DLD1 (cell line): ENCODE measurements around the gene CCDC198.

Experiments used
- in situ Hi-C: cut with HindIII; loops from 2 replicates; pipeline ENCODE4 v1.10.0; 2017; ENCODE audit warnings: low sequenced_read_pairs

Gene CCDC198, protein sequence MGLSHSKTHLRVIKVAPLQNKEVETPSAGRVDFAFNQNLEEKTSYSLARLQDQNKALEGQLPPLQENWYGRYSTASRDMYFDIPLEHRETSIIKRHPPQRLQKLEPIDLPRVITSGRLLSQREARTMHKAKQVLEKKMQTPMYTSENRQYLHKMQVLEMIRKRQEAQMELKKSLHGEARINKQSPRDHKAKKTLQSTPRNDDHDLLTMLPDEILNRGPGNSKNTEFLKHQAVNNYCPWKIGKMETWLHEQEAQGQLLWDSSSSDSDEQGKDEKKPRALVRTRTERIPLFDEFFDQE

DNA sequence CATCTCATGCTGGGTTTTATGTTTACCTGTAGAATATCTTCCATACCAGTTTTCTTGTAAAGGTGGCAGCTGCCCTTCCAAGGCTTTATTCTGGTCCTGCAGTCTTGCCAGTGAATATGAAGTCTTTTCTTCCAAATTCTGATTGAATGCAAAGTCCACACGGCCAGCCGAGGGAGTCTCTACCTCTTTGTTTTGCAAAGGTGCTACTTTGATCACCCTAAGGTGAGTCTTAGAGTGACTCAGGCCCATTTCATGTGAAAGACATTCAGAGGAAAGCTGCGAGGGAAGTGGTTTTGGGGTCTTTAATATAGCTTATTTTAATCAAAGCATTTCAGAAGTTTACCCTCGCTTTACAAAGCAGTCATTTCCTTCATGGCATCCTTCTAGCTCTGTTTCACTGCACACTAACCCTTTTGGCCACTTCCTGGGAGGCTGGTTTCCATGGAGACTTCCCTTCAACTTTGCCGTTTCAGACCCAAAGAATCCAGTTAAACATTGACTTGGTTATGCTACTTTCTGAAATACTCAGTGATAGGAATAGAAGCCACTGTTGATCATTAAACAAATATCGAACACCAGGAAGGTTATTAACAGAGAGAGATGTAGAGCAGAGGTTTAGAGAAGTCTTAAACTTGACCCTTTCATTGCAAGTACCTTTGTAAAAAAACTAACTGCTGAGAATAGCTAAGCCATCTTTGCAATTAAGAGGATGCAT, at the start of gene CCDC198:
CCDC198 (minus strand) TSS at position 391 of the 715 bp plus-strand sequence; CDS start at position 249, 142 bp downstream.
- in situ Hi-C loops: no loop called here

DNA sequence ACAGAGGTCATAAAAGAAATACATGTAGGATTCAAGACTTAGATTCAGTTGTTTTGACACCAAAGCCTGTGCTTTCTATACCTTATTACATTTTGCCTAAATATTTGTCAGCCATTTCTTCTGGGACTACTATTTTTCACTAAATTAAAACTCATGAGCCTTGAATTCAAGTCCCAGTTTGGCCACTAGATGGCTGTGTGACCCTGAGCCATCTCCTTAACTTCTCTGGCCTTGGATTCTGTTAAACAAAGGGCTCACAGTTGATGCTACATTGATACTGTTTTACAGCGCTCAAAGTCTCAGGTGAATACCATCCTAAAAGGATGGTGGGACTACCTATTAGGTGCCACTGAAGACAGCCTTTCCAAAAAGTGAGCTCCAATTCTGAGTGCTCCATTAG, 39.6 kb upstream of the CCDC198 start:
- in situ Hi-C loops: no loop called here

DNA sequence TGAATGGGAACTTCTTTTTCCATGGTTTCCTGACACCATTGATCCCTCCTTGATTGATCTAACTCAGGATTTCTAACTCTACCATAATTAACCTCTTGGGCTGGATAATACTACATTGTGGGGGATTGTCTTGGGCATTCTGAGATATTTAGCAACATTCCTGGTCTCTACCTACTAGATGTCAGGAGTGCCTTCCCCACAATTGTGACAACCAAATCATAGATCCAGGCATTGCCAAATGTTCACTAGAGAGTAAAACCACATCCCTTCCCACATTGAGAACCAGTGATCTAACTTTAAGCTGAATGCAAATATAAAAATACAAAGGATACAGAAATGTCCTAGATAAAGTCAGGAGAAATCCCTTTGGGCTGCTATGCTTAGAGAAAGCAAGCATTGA, 36.9 kb upstream of the CCDC198 start:
- in situ Hi-C loops: no loop called here

DNA sequence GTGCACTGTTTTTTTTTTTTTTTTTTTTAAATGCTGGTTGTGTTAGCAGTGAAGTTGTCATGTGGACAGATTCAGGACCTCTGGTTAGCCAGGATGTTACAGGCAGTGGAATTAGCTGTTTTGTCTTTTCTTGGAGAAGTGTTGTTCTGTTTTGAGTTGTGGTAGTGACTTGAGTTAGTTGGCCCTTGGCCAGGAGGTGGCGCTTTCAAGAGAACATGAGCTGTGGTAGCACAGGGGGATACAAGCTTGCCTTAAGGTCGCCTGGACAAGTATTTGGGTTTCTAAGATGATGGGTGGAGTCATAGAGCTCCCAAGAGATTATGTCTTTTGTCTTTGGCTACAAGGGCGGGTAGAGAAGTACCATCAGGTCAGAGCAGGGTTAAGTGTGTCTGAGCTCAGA, 33.3 kb upstream of the CCDC198 start:
- in situ Hi-C loops: no loop called here

DNA sequence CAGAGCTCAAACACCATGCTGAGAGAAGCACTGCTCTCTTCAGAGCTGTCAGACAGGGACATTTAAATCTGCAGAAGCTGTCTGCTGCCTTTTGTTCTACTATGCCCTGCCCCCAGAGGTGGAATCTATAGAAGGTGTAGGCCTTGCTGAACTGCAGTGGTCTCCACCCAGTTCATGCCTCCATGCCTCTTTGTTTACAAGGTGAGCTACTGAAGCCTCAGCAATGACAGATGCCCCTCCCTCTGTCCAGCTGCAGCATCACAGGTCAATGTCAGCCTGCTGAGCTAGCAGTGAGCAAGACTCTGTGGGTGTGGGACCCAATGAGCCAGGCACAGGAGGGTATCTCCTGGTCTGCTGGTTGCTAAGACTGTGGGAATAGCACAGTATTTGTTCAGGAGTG, 25.4 kb upstream of the CCDC198 start:
- in situ Hi-C loops: no loop called here

DNA sequence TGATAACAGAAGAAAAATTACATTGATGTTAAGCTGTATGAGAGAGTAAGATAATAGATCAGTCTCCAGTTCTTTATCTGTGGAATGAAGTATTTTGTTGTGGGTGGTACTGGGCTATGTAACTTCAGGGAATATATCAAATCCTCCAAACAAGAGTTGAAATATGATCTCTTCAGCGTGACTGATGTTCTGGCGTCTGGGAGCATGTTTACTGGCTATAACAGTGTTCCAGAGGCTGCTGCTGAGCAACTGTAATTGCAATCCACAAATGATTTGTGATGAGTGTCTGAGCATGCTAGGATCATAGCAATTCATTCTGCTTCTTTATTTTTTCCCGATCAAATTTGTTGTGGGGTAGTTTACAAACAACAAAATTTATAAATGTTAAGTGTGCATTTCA, 18.6 kb upstream of the CCDC198 start:
- in situ Hi-C loops: no loop called here

DNA sequence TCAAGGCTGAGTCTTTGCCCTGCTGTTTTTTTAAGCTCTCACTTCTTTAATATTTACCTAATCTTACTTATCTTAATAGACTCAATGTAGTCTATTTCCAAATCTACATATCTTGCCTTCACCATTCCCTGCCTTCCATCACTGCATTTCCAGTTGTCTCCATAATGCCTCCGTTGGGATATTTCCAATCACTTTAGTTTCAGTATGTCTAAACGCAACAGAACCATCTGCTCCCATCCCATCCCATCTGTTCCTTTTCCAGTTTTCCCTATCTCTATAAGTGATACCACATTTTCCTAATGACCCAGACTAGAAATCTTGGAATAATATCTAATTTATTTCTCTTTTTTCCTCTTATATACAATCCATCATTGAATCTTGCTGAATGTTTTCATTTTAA, 15.1 kb upstream of the CCDC198 start:
- in situ Hi-C loops: no loop called here

DNA sequence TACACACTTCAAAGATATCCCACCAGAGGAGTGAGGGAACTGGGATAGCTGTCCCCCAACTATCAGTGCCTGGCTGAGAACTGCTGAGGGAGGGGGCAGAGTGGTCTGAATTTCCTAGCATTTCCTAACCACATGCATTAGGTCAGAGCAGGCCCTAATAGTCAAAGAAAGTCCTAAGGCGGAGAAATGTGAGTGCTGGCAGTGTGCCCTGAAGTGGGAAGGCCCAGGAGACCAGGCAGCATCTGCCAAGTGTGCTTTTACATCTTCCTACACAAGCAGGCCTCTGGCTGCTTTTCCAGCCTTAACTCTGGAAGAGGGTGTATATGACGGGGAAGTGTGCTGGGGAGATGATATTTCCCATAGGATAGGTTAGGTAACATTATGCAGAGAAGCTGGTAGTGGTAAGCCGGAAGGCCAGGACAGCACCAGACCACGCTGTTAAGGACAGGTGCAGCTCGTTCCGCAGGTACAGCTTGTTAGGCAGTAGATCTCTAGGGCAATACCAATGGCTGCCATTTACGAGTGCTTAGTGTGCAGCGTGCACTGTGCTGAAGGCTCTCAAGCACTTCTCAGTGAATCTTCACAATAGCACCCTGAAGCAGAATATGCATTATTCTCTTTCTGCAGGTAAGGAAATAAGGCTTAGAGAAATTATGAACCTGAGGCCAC, 9.1 kb upstream of the CCDC198 start:
- in situ Hi-C loops: no loop called here

DNA sequence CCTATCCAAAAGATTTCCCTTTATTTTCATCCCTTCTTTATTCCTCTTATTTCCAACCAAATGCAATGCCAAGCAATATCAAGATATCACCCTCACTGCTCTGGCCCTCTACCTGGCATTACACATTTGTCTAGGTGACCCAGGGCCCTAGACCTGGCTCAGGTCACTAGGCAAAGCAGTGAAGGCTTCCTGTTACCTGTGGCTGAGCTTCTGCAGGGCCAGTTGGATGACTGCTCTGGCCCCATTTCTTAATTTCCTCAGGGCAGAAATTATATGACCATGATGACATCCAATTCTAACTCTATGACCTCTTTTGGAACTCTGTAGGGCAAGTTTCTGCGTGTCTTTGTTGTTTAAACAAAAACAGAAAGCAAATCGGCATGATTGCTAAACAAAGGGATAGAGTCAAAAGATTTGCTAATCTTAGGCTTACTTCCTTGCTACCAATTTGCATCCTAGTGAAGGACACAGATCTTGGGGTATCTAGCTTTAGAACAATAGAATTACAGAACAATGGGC, 7.4 kb upstream of the CCDC198 start:
- in situ Hi-C loops: no loop called here

DNA sequence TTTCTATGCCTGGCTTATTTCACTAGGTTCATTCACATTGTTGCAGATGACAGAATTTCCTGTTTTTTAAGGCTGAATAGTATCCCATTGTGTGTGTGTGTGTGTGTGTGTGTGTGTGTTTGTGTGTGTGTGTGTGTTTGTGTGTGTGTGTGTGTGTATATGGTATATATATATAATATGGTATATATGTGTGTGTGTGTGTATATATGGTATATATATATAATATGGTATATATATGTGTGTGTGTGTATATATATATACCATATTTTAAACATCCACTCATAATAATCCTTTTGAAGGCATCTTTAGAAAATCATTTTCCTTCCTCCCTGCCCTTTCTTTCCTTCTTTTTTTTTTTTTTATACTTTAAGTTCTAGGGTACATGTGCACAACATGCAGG, 5.0 kb upstream of the CCDC198 start:
- in situ Hi-C loops: no loop called here

DNA sequence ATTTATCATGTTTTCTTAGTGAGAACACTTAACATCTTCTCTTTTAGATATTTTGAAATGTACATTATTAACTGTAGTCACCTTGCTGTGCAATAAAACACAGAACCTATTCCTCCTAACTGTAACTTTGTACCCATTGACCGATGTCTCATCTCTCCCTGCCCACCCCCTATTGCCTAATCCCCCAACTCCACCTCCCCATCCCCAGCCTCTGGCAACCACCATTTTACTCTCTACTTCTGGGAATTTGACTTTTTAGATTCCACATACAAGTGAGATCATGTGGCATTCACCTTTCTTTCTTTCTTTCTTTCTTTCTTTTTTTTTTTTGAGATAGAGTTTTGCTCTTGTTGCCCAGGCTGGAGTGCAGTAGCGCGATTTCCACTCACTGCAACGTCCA, 4.4 kb upstream of the CCDC198 start:
- in situ Hi-C loops: no loop called here

DNA sequence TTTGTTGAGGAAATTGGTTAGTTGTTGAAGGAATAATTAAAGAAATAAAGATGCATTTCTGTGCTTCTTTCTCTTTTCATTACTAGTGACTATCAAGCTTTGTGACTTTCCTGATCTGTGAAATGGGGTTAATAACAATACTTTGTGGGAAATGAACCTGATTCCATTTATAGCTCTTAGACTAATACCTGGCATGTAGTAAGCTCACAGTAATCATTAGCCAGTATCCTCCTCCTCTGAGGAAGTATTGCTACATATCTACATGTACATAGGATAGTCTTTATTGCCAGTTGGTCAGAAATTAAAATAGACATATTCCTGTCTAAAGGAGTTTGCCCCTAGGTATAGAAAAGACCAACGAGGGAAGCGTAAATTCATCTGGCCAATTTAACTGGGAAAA, 1.8 kb upstream of the CCDC198 start:
- in situ Hi-C loops: no loop called here

DNA sequence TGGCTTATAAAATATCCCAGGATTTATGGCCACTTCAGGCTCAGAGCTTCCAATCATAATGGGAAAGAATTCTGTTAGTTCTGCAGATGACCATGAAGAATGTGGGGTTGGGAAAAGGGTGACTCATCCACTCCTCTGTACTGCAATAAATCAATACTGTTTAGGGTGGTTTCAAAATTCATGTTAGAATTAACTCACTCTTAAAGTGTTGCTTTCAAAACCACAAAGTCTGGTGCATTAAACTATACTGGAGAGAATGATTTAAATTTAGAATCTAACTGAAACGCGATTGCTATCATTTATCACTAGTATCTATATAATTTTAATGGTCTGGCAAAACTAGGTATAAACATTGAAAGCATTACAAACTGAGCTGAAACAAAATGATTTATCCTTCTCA, 798 bp downstream of the CCDC198 start:
- in situ Hi-C loops: no loop called here

DNA sequence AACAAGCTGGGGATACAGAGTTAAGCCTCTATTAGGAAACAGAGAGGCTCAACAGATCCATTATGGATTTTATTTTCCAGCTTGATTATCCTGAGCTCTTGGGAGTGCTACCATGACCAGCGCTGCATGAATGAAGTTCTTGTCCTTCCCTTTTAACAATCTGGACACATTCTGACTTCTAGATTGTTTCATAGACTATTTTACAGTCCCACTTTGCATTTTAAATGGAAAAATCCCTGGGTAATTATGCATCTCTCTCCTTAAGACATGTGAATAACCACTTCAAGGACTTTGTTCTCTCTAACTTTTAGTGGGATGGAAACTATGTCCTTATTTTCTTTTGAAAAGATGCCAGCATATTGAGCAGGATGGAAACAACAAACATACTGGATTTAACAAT, 2.0 kb downstream of the CCDC198 start:
- in situ Hi-C loops: no loop called here

DNA sequence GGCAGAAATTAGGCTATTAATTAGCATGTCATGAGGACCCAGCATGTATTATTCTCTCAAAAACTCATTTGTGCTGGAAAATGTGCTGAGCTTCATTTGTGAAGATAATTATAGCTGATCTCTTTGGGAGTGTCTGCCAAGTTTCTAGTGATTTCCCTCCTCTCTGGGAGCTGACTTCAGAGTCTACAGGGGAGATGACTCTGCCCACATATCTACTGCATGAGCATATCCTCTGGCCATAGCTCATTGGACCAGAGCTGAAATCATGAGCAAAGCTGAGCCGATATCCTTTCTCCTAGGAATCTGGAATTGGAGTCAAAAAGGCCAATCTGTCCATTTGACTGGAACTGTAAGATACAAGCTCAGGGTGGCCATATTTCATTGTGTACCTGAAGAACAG, 5.9 kb downstream of the CCDC198 start:
- in situ Hi-C loops: loop anchor here (10.0 kb wide), 1 partner anchor 587 kb away; no protein-coding TSS in a partner anchor

DNA sequence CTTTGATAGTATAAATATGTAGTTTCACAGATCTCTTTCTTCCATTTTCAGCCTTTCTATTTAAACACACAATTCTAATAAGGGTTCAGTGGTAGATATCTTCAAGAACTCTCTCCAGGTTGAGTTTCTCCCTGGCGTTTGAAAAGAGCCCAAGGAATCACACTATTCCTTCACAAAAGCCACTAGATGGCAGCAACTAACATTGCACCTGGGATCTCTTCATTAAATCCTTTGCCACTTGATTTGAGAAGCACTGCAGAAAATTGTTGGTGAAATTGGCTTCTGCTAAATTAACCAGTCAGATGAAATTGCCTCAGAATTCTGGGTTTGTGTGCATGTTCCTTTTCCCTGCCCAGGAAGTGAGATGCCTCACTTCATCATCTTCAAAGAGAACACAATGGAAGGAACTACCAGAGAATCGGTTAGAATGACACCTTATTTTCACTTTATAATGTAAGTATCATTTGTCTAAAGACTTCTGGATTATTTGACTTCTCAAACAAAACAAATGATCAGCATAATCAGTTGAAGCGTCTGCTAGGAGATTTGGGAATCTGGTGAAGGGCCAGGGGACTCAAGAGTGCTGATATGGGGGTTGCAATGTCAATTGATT, 6.8 kb downstream of the CCDC198 start:
- in situ Hi-C loops: loop anchor here (10.0 kb wide), 1 partner anchor 588 kb away; no protein-coding TSS in a partner anchor

DNA sequence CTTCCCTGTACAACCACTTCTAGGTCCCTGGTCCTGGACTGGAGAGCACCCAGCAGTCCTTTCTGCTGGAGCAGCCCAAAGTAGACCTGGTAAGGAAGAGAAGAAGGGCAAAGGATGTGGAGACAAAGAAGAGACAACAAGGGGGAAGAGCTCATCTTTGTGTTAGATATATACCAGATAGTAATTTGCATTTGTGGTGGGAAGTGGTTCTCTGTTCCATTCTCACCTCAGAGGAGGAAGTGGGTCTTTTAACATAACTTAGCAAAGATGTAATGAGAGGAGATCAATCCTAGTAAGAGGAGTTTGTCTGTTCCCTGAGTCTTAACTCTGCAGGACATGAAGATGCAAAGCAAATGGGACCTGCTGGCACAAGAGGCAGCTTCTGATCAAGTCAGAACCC, 8.0 kb downstream of the CCDC198 start:
- in situ Hi-C loops: loop anchor here (10.0 kb wide), 1 partner anchor 589 kb away; no protein-coding TSS in a partner anchor

DNA sequence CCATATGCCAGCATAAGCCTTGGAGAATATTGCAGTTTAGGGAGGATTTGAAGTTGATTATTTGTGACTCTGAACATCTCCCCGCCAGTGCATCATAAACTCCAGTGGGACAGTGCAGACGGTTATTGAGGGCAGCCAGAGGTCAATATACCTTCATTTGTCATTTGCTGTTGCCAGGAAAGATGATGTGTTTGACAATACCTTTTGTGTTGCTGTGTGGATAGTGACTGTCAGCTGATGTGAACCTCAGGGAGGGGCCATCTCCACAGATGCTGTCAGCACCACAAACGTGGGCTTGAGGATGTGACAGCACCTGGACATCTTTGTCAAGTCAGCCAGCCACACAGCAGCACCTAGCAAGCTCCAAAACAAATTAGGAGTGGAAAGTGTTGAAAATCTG, 11.5 kb downstream of the CCDC198 start:
- in situ Hi-C loops: loop anchor here (10.0 kb wide), 1 partner anchor 593 kb away; no protein-coding TSS in a partner anchor

DNA sequence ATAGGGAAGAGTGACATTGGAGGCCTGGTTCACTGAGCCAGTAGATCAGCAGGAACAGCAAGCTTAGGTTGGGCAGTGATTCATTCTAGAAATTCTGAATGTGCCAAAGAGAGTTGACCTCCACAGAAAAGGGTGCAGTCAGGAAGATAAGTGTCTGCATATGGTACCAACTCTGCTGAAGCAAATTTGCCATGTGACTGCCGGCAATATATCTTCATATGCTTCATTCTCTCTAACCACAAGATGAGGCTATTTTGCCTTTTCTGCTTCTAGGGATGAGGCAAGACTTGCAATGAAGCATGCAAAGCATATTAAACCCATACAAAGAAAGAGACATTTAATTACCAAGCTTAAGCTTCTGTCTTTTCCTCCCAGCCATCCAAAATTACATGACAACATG, 13.6 kb downstream of the CCDC198 start:
- in situ Hi-C loops: loop anchor here (10.0 kb wide), 1 partner anchor 595 kb away; no protein-coding TSS in a partner anchor

DNA sequence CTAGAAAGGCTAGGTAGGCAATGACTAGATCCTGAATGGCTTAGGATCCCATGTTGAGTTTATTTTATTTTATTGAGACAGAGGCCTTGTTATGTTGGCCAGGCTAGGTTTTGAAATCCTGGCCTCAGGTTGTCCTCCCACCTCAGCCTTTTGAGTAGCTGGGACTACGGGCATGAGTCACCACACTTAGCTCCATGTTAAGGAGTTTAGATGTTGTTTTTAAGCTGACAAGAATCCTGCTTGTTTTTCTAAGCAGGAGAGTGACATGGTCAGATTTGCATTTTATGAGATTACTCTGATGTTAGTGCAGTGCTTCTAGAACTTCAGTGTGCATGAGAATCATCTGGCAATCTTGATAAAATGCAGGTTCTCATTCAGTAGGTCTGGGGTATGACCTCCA, 14.5 kb downstream of the CCDC198 start:
- in situ Hi-C loops: no loop called here

DNA sequence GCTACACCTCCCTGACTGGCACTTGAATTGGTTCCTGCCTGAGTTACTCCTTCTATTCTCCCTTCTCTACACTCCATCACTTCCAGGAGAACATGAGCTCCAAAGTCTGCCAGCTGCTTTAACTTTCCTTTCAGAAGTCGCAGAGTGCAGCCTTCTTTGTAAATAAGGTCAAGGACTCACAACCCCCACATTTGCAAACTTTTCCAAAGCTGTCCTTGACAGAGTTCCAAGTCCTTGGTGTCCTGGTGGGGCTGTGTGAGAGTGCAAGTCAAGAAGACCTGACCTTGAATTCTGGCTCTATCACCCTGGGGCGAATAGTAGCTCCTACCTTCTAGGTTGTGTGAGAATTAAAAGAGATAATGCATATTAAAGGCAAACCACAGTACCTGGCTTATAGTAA, 15.6 kb downstream of the CCDC198 start:
- in situ Hi-C loops: no loop called here
